Heart left ventricle (tissue), 16 donors: ENCODE measurements around the gene ETV6. TPM values are rescaled to one million over a fixed set of nuclear protein-coding genes. Genes with fewer than 3 reads are reported as not detected.

Experiments used
- ATAC-seq, 4 donors: fragments of 200-7000 bp; cut with Tn5 transposase; one replicate each; pipeline ENCODE4 v1.9.1; 2020 to 2022; ENCODE audit warnings: moderate library complexity in 4 of 4, mild to moderate bottlenecking in 3 of 4, moderate number of reproducible peaks in 1 of 4
- DNase-seq, 5 donors: peaks; one replicate each; pipeline ENCODE4 v3.0.0-alpha.2; 2020
- H3K27ac ChIP-seq, 12 donors: fragments of 200-600 bp; sonication (generic) in 4 of 12; one replicate each; pipeline versions ENCODE4 v1.5.0 to v1.8.0; 2016 to 2022; ENCODE audit warnings: mild to moderate bottlenecking in 2 of 12
- H3K27me3 ChIP-seq, 9 donors: fragments of 200-600 bp; sonication (generic) in 2 of 9; one replicate each; pipeline versions ENCODE4 v1.5.1 to v1.8.0; 2016 to 2022; ENCODE audit warnings: mild to moderate bottlenecking in 3 of 9
- H3K36me3 ChIP-seq, 9 donors: fragments of 200-600 bp; sonication (generic) in 2 of 9; one replicate each; pipeline versions ENCODE4 v1.5.0 to v1.8.0; 2018 to 2022; ENCODE audit warnings: mild to moderate bottlenecking in 2 of 9
- H3K4me1 ChIP-seq, 12 donors: fragments of 200-600 bp; sonication (generic) in 4 of 12; one replicate each; pipeline versions ENCODE4 v1.5.0 to v1.8.0; 2016 to 2022; ENCODE audit warnings: mild to moderate bottlenecking in 3 of 12
- H3K4me3 ChIP-seq, 12 donors: fragments of 200-600 bp; sonication (generic) in 4 of 12; one replicate each; pipeline versions ENCODE4 v1.5.0 to v1.8.0; 2017 to 2022; ENCODE audit warnings: mild to moderate bottlenecking in 9 of 12, moderate library complexity in 4 of 12
- H3K9me3 ChIP-seq, 12 donors: fragments of 200-600 bp; sonication (generic) in 4 of 12; one replicate each; pipeline versions ENCODE4 v1.5.0 to v1.8.0; 2016 to 2022; ENCODE audit warnings: mild to moderate bottlenecking in 1 of 12
- POLR2A ChIP-seq, 2 donors: fragments of 450-650 bp; IDR thresholded peaks; one replicate each; pipeline ENCODE4 v1.6.1; 2017; ENCODE audit warnings: antibody characterized with exemption in 2 of 2, mild to moderate bottlenecking in 2 of 2, moderate library complexity in 2 of 2
- WGBS, 4 donors: extraction: QIAGEN DNeasy Blood & Tissue Kit in 2 of 4; methylation state at CpG; one replicate each; pipeline versions ENCODE4 v1.1.5 to v1.1.7; 2013 to 2018; 5-methylcytosine and 5-hydroxymethylcytosine counted together
- intact Hi-C, 10 donors: fragments of 100-400 bp; cut with DNase I; formaldehyde crosslinking; loops; one replicate each; pipeline versions ENCODE4 v1.11.1 to v1.14.2; 2022
- polyA plus RNA-seq, 2 donors: library from polyadenylated mRNA; stranded (reverse); fragments of 200-250 nt; gene quantifications; one replicate each; pipeline ENCODE4 v1.2.3, GENCODE V29; 2013
- total RNA-seq, 9 donors: library from RNA; depleted of rRNA in 2 of 9; stranded (reverse); fragments of >200 nt in 2 of 9; fragmentation: NEBNext Ultra II Directional in 3 of 9; extraction: Animal tissue kit (Norgen Biotek cat#: 25700) in 3 of 9; gene quantifications; one replicate each; pipeline versions ENCODE4 v1.1.0 to v1.2.4, GENCODE V29; 2016 to 2023
- TF ChIP-seq, protein P1 (sequence below), 12 donors: fragments of 200-600 bp; sonication (generic) in 4 of 12; IDR thresholded peaks; one replicate each; pipeline versions ENCODE4 v1.5.0 to v1.8.0; 2018 to 2022; ENCODE audit warnings: antibody characterized with exemption in 12 of 12, mild to moderate bottlenecking in 5 of 12
- donor health status: ischemic (EF 13 %, LVEDD 7.1; RV severe dilation, severe dysfunction).
- donor health status: healthy with polysubstance abuse.
- donor health status: DM: no; HTN: yes; CAD: no.
- donor health status: DM: no; HTN: no; CAD: no.
- donor health status: ischemic (EF 25% LVEDD 6.9; RV normal size, moderate dysfunction).
- donor health status: ischemic (EF 25% LVEDD 5.7; RV mildly dilated, moderate dysfunction).
- donor health status: healthy.
- donor health status: DM: yes; HTN: yes; CAD: no.
- donor health status: ischemic (EF 35%, LVEDD 5.7; RV mildly dilated, moderate dysfunction).
- donor health status: nonischemic (EF 11% LVEDD 7.7; RV severe dilation, severe dysfunction).
- donor health status: DM: yes; HTN: yes; CAD: no.
- donor health status: PGD.
- donor health status: ischemic (EF 29% LVEDD 5.4; RV normal size, mild dysfunction).
- donor health status: nonischemic (EF 23%, LVEDD 6.1; RV moderate dilation, normal function).

The ETV6 gene
- total and polyA plus RNA-seq, 11 donors, result 3.9 to 37.3 (median 12.4) TPM

DNA sequence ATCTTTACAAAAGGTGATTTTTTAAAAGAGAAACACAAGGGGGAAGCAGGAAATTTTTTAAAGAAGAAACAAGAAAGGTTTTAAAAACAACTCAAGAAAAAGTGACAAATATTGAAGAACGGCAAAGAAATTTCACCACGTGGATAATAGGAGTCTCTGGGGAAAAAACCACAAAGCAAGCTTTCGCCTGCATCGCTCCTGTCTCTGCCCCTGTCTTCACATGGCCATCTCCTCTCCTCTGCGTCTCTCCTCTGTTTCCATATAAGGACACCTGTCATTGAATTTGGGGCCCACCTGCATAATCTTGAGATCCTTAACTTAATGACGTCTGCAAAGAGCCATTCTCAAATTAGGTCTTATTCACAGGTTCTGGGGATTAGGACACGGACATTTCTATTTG lies 175.8 kb downstream of the ETV6 start:
- Histone ChIP-seq H3K4me3 (no peak overlapping the region), H3K27ac (no peak overlapping the region), H3K27me3 (no peaks in the 10 kb centered on the region), H3K9me3 (no peaks in the 10 kb centered on the region), H3K4me1 (peaks cover 0 to 85% (median 38%) of the 10 kb centered on the region in 12 donors), H3K36me3 (peaks cover 0 to 14% (median 0%) of the 10 kb centered on the region in 9 donors)
- TF ChIP-seq POLR2A (IDR thresholded peaks at IDR 0.05), result no peak
- TF ChIP-seq, protein P1, sequence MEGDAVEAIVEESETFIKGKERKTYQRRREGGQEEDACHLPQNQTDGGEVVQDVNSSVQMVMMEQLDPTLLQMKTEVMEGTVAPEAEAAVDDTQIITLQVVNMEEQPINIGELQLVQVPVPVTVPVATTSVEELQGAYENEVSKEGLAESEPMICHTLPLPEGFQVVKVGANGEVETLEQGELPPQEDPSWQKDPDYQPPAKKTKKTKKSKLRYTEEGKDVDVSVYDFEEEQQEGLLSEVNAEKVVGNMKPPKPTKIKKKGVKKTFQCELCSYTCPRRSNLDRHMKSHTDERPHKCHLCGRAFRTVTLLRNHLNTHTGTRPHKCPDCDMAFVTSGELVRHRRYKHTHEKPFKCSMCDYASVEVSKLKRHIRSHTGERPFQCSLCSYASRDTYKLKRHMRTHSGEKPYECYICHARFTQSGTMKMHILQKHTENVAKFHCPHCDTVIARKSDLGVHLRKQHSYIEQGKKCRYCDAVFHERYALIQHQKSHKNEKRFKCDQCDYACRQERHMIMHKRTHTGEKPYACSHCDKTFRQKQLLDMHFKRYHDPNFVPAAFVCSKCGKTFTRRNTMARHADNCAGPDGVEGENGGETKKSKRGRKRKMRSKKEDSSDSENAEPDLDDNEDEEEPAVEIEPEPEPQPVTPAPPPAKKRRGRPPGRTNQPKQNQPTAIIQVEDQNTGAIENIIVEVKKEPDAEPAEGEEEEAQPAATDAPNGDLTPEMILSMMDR (IDR thresholded peaks at IDR 0.05), result no peak
- WGBS, 4 donors, result 78 to 84% (median 83%) methylated on average over 7 of the region's 7 CpGs
- ATAC-seq (no peak), DNase-seq (no peak)
- intact Hi-C loops, result no loop called here

DNA sequence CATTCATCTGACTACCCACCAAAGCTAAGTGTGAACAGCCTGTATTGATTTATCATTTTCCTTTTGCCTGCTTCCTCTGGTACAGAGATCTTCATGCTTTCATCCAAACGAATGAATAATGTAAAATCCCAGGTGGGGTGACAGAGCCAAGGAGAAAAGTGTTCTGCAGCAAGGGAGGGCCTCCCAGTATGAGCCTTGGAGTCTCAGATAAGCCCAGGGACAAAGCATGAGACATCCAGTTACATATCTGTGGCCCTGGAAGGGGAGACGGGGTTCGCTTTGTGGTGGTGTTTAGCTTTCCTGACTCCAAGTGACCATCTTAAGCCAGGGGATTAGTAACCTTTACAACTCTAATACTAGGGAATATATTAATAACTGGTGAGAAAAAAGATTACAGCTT lies 177.1 kb downstream of the ETV6 start:
- intact Hi-C loops, result no loop called here
- Histone ChIP-seq H3K27ac (peak overlapping the region in 2 of 12 donors; percentile 15 to 96), H3K4me1 (peaks cover 4 to 95% (median 47%) of the 10 kb centered on the region in 12 donors), H3K36me3 (peaks cover 0 to 14% (median 0%) of the 10 kb centered on the region in 9 donors), H3K4me3 (no peak overlapping the region), H3K9me3 (no peaks in the 10 kb centered on the region), H3K27me3 (no peaks in the 10 kb centered on the region)
- 65 to 83% (median 74%) methylated on average over 3 of the region's 3 CpGs for WGBS, 4 donors
- ATAC-seq (no peak), DNase-seq (no peak)
- TF ChIP-seq, protein P1 (IDR thresholded peaks at IDR 0.05), result no peak
- no peak for TF ChIP-seq POLR2A (IDR thresholded peaks at IDR 0.05)

DNA sequence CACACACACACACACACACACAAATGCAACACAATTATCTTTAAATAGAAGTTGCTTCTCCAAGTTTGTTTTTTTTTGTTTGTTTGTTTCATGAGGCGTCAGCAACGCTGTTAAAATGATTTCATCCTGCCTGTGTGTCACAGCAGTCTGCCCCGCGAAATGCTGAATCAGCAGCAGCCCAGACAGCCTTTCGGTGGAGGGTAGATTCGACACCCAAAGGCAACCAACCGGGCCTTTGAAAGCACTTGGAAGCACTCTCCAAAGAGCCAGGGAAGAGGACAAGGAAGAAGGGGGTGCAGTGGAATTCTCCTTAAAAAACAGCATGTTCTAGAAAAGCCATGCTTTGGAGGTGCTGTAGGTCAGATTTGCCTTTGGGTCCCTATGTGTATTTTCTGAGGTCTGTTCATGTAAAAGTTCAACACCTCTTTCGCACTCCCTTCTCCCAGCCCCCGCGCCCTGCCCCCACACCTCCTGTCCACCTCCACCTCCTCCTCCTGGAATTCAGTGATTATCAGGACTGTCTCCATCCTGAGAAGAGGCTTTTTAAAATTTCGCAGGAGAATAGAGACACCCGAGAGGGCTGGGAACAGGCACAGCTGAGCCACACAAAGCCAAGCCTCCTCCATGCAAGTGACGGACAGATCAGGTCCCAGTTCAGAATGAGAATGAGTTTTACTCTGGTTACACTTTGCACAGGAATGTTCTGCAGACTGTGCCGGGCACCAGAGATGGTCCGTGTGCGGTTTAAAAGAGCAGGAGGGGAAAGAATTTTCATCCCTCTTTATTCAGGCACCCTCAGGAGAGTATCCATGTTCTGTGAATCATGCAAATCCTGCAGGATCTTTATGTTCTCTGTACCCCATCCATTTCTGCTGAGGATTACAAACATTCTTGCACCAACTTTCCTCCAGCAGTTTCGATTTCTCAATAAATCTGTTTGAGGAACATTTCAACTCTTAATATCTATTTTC lies 177.9 kb downstream of the ETV6 start:
- intact Hi-C loops, result no loop called here
- H3K4me3 ChIP-seq, result no peak overlapping the region
- 65 to 75% (median 70%) methylated on average over 17 of the region's 17 CpGs for WGBS, 4 donors
- H3K36me3 ChIP-seq, result peaks cover 0 to 14% (median 0%) of the 10 kb centered on the region in 9 donors
- H3K4me1 ChIP-seq, result peaks cover 2 to 95% (median 49%) of the 10 kb centered on the region in 12 donors
- TF ChIP-seq POLR2A (IDR thresholded peaks at IDR 0.05), result no peak
- TF ChIP-seq, protein P1 (IDR thresholded peaks at IDR 0.05), result no peak
- H3K27me3 ChIP-seq, result no peaks in the 10 kb centered on the region
- ATAC-seq (peak in 1 of 4 donors; percentile 39), DNase-seq (peak in 2 of 5 donors; percentile 41 to 43)
- H3K27ac ChIP-seq, result peak overlapping the region in 8 of 12 donors; percentile 10 to 96 (median 22)
- H3K9me3 ChIP-seq, result no peaks in the 10 kb centered on the region

DNA sequence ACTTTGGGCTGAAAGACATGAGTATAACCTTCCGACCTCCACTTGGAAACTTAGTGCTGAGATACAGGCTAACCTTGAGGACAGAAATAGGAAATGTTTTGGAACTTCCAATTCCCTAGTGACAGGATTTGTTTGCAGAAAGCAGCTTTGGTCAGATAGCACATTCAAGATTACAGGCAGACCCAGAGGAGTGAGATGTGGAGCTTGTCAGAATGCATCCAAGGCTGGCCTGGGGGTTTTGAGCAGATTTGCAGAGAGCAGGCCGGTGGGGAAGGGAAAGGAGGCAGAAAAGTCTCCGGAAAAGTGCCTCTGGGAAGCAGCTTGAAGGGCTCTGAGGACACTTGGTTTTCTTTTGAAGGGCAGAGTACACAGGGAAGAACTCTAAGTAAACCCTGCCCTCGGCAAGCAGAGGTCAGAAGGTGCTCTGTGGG lies 180.3 kb downstream of the ETV6 start:
- Histone ChIP-seq H3K36me3 (peaks cover 0 to 14% (median 0%) of the 10 kb centered on the region in 9 donors), H3K9me3 (no peaks in the 10 kb centered on the region), H3K27me3 (no peaks in the 10 kb centered on the region), H3K4me3 (no peak overlapping the region), H3K27ac (peak overlapping the region; percentile 10 to 96 (median 60)), H3K4me1 (peaks cover 0 to 96% (median 59%) of the 10 kb centered on the region in 12 donors)
- intact Hi-C loops, result no loop called here
- WGBS, 4 donors, result 17 to 35% (median 21%) methylated on average over 4 of the region's 4 CpGs
- ATAC-seq, result peak; percentile 52 to 76 (median 58)
- no peak for TF ChIP-seq POLR2A (IDR thresholded peaks at IDR 0.05)
- TF ChIP-seq, protein P1 (IDR thresholded peaks at IDR 0.05), result no peak
- no peak for DNase-seq
